MCF 10A (cell line): ENCODE results near the gene TMEM179. TPM values are rescaled to one million over a fixed set of nuclear protein-coding genes. Genes with fewer than 3 reads are reported as not detected.

Experiments
- BruUV-seq: library from RNA; stranded (reverse); fragments of 400-500 nt; replicated peaks from 2 replicates; lab custom pipeline; 2021; lab: Mats Ljungman, UMichigan
- CTCF ChIA-PET: fragments of 300-600 bp; sonication (Branson Sonifier 250); formaldehyde crosslinking; extraction: SDS; loops from one replicate; lab custom pipeline; 2021; ENCODE audit warnings: antibody characterized with exemption, inconsistent platforms; lab: Yijun Ruan, JAX
- POLR2A ChIA-PET: fragments of 300-600, 350-650 bp; sonication (Branson Sonifier 250); formaldehyde crosslinking; extraction: SDS; loops from one replicate; lab custom pipeline; 2020; ENCODE audit warnings: antibody characterized with exemption, inconsistent platforms; lab: Yijun Ruan, JAX
- DNase-seq: peaks from one replicate; pipeline ENCODE4 v3.0.0-alpha.2; 2018; ENCODE audit not compliant: unreplicated experiment
- H3K27ac Mint-ChIP-seq: one replicate; pipeline ENCODE4 v1.8.0; 2022; ENCODE audit warnings: mild to moderate bottlenecking, low read depth, mixed read lengths; ENCODE audit not compliant: unreplicated experiment
- H3K27me3 Mint-ChIP-seq: one replicate; pipeline ENCODE4 v1.8.0; 2022; ENCODE audit warnings: mixed read lengths; ENCODE audit not compliant: insufficient read depth, unreplicated experiment
- H3K36me3 Mint-ChIP-seq: one replicate; pipeline ENCODE4 v1.8.0; 2022; ENCODE audit warnings: mild to moderate bottlenecking, moderate library complexity, mixed read lengths; ENCODE audit not compliant: insufficient read depth, unreplicated experiment
- H3K4me1 Mint-ChIP-seq: one replicate; pipeline ENCODE4 v1.8.0; 2022; ENCODE audit warnings: mixed read lengths; ENCODE audit not compliant: insufficient read depth, unreplicated experiment
- H3K4me3 Mint-ChIP-seq: one replicate; pipeline ENCODE4 v1.8.0; 2022; ENCODE audit warnings: mild to moderate bottlenecking, moderate library complexity, mixed read lengths; ENCODE audit not compliant: unreplicated experiment
- H3K9me3 Mint-ChIP-seq: one replicate; pipeline ENCODE4 v1.8.0; 2022; ENCODE audit warnings: mixed read lengths; ENCODE audit not compliant: unreplicated experiment
- CTCF ChIP-seq: fragments of 200-600 bp; IDR thresholded peaks from one replicate; pipeline ENCODE4 v1.8.0; 2022; ENCODE audit warnings: antibody characterized with exemption, mild to moderate bottlenecking; ENCODE audit not compliant: unreplicated experiment
- intact Hi-C: fragments of 100-400 bp; cut with micrococcal nuclease; formaldehyde crosslinking; loops from 2 replicates; pipeline ENCODE4 v1.14.1; 2022
- total RNA-seq: library from RNA; stranded (reverse); gene quantifications from 2 replicates; pipeline ENCODE4 v1.2.3, GENCODE V29; 2022

TMEM179 gene
- total RNA-seq, 1 experiment from 2014 or later = not detected

- no TSS peak for BruUV-seq
- intact Hi-C loops = no loop called here
- no peak for DNase-seq
- no peaks in the 10 kb centered on the region for H3K4me1 Mint-ChIP-seq
- ChIA-PET POLR2A (no interaction called here), CTCF (no interaction called here)
- no peak for TF ChIP-seq CTCF
- H3K4me3 Mint-ChIP-seq = no peak overlapping the region
- H3K36me3 Mint-ChIP-seq = no peaks in the 10 kb centered on the region
- H3K27ac Mint-ChIP-seq = no peak overlapping the region
- no peaks in the 10 kb centered on the region for H3K9me3 Mint-ChIP-seq
- H3K27me3 Mint-ChIP-seq = peaks cover 95% of the 10 kb centered on the region
These were observed 7.3 kb upstream of the TMEM179 start for GRCh38 chr14:104611881-104612280.

GRCh38 chr14:104610749-104611310 is 6.3 kb upstream of the TMEM179 start:
- H3K36me3 Mint-ChIP-seq = no peaks in the 10 kb centered on the region
- CTCF ChIA-PET = no interaction called here
- H3K9me3 Mint-ChIP-seq = no peaks in the 10 kb centered on the region
- peaks cover 95% of the 10 kb centered on the region for H3K27me3 Mint-ChIP-seq
- no peak overlapping the region for H3K4me3 Mint-ChIP-seq
- no peak overlapping the region for H3K27ac Mint-ChIP-seq
- H3K4me1 Mint-ChIP-seq = no peaks in the 10 kb centered on the region
- TF ChIP-seq CTCF = no peak
- intact Hi-C loops = no loop called here
- no peak for DNase-seq
- no TSS peak for BruUV-seq
- POLR2A ChIA-PET = no interaction called here

- H3K36me3 Mint-ChIP-seq = no peaks in the 10 kb centered on the region
- DNase-seq = no peak
- TF ChIP-seq CTCF = no peak
- intact Hi-C loops = no loop called here
- no peak overlapping the region for H3K4me3 Mint-ChIP-seq
- H3K9me3 Mint-ChIP-seq = no peaks in the 10 kb centered on the region
- BruUV-seq = no TSS peak
- CTCF ChIA-PET = no interaction called here
- POLR2A ChIA-PET = no interaction called here
- H3K4me1 Mint-ChIP-seq = no peaks in the 10 kb centered on the region
- H3K27ac Mint-ChIP-seq = no peak overlapping the region
- H3K27me3 Mint-ChIP-seq = peaks cover 97% of the 10 kb centered on the region
These were observed 5.1 kb upstream of the TMEM179 start for GRCh38 chr14:104609666-104610065.

- BruUV-seq = no TSS peak
- H3K4me3 Mint-ChIP-seq = no peak overlapping the region
- ChIA-PET POLR2A (no interaction called here), CTCF (interaction anchor here (0.7 kb wide), 1 partner anchor 74 kb away, joined by 3 read pairs; no protein-coding TSS in a partner anchor)
- H3K27me3 Mint-ChIP-seq = peaks cover 88% of the 10 kb centered on the region
- H3K9me3 Mint-ChIP-seq = no peaks in the 10 kb centered on the region
- intact Hi-C loops = no loop called here
- no peak for TF ChIP-seq CTCF
- peaks cover 5% of the 10 kb centered on the region for H3K4me1 Mint-ChIP-seq
- no peak for DNase-seq
- H3K27ac Mint-ChIP-seq = no peak overlapping the region
- H3K36me3 Mint-ChIP-seq = no peaks in the 10 kb centered on the region
These were observed 716 bp downstream of the TMEM179 start for GRCh38 chr14:104603711-104604401.
